Neutrophil (primary cell): ENCODE results near the gene ROBO4.

ENCODE experiments used
- H3K27ac ChIP-seq: fragments of 200-600 bp; sonication (generic); 2 replicates; pipeline ENCODE4 v1.5.1; 2016; ENCODE audit warnings: mild to moderate bottlenecking, moderate library complexity
- H3K27me3 ChIP-seq: fragments of 200-600 bp; sonication (generic); 2 replicates; pipeline ENCODE4 v1.6.0; 2016; ENCODE audit warnings: mild to moderate bottlenecking
- H3K36me3 ChIP-seq: fragments of 200-600 bp; sonication (generic); 2 replicates; pipeline ENCODE4 v1.5.1; 2017
- H3K4me1 ChIP-seq, 2 experiments: fragments of 200-600 bp in 1 of 2; sonication (generic) in 1 of 2; 1 replicate in 1 of 2; 2 replicates in 1 of 2; pipeline versions ENCODE4 v1.5.1 to v1.6.1; 2013 to 2016; ENCODE audit warnings: low read depth in 1 of 2, low read length in 1 of 2, mild to moderate bottlenecking in 1 of 2, moderate library complexity in 1 of 2; ENCODE audit not compliant: control insufficient read depth in 1 of 2, insufficient read depth in 1 of 2
- H3K4me3 ChIP-seq, 2 experiments: fragments of 200-600 bp in 1 of 2; sonication (generic) in 1 of 2; 1 replicate in 1 of 2; 2 replicates in 1 of 2; pipeline ENCODE4 v1.5.1; 2013 to 2016; ENCODE audit warnings: low read depth in 1 of 2, low read length in 1 of 2, mild to moderate bottlenecking in 1 of 2, moderate library complexity in 1 of 2
- H3K9me3 ChIP-seq: fragments of 200-600 bp; sonication (generic); 2 replicates; pipeline ENCODE4 v1.5.1; 2016
- TF ChIP-seq, protein P1 (sequence below): fragments of 200-600 bp; sonication (generic); IDR thresholded peaks from 2 replicates; pipeline ENCODE4 v1.5.1; 2016; ENCODE audit warnings: antibody characterized with exemption

The ROBO4 gene

GRCh38 chr11:124882339-124883071 is 15.2 kb downstream of the ROBO4 start:
- no peaks in the 10 kb centered on the region for H3K9me3 ChIP-seq
- no peaks in the 10 kb centered on the region for H3K36me3 ChIP-seq
- H3K27me3 ChIP-seq, result peaks cover 21% of the 10 kb centered on the region
- no peak overlapping the region for H3K27ac ChIP-seq
- no peaks in the 10 kb centered on the region for H3K4me1 ChIP-seq
- no peak overlapping the region for H3K4me3 ChIP-seq
- TF ChIP-seq, protein P1, sequence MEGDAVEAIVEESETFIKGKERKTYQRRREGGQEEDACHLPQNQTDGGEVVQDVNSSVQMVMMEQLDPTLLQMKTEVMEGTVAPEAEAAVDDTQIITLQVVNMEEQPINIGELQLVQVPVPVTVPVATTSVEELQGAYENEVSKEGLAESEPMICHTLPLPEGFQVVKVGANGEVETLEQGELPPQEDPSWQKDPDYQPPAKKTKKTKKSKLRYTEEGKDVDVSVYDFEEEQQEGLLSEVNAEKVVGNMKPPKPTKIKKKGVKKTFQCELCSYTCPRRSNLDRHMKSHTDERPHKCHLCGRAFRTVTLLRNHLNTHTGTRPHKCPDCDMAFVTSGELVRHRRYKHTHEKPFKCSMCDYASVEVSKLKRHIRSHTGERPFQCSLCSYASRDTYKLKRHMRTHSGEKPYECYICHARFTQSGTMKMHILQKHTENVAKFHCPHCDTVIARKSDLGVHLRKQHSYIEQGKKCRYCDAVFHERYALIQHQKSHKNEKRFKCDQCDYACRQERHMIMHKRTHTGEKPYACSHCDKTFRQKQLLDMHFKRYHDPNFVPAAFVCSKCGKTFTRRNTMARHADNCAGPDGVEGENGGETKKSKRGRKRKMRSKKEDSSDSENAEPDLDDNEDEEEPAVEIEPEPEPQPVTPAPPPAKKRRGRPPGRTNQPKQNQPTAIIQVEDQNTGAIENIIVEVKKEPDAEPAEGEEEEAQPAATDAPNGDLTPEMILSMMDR, result no peak

DNA sequence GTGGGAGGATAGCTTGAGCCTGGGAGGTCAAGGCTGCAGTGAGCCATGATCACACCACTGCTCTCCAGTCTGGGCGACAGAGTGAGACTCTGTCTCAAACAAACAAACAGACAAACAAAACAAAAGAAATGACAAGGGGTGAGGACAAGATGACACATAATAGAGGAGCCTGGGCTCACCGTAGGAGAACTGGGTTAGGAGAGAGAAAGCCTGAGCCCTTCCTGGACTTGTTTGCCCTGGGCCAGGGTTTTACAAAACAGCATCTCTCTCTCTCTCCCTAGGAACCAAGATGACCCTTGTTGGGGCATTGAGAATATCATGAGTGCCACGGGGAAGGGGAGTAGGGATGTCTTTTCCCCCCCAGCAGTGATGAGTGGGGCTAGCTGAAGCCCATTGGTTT is 16.7 kb downstream of the ROBO4 start:
- no peak overlapping the region for H3K4me3 ChIP-seq
- TF ChIP-seq, protein P1, result no peak
- no peak overlapping the region for H3K27ac ChIP-seq
- peaks cover 4 to 14% of the 10 kb centered on the region in 2 experiments for H3K4me1 ChIP-seq
- H3K27me3 ChIP-seq, result peaks cover 37% of the 10 kb centered on the region
- H3K9me3 ChIP-seq, result no peaks in the 10 kb centered on the region
- no peaks in the 10 kb centered on the region for H3K36me3 ChIP-seq

DNA sequence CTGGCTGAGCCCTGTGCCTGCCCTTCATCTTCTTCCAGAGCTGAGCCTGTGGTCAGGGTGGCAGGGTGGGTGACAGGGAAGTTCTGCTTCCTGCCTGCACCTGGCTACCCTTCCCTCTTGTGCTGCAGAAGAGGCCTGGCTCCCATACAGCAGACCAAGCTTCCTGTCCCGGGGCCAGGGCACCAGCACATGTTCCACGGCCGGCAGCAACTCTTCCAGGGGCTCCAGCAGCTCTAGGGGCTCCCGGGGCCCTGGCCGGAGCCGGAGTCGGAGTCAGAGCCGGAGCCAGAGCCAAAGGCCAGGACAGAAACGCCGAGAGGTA is 17.4 kb downstream of the ROBO4 start:
- Histone ChIP-seq H3K27me3 (peaks cover 44% of the 10 kb centered on the region), H3K4me1 (peaks cover 9 to 17% of the 10 kb centered on the region in 2 experiments), H3K27ac (no peak overlapping the region), H3K36me3 (no peaks in the 10 kb centered on the region), H3K9me3 (no peaks in the 10 kb centered on the region), H3K4me3 (no peak overlapping the region)
- TF ChIP-seq, protein P1, result no peak

DNA sequence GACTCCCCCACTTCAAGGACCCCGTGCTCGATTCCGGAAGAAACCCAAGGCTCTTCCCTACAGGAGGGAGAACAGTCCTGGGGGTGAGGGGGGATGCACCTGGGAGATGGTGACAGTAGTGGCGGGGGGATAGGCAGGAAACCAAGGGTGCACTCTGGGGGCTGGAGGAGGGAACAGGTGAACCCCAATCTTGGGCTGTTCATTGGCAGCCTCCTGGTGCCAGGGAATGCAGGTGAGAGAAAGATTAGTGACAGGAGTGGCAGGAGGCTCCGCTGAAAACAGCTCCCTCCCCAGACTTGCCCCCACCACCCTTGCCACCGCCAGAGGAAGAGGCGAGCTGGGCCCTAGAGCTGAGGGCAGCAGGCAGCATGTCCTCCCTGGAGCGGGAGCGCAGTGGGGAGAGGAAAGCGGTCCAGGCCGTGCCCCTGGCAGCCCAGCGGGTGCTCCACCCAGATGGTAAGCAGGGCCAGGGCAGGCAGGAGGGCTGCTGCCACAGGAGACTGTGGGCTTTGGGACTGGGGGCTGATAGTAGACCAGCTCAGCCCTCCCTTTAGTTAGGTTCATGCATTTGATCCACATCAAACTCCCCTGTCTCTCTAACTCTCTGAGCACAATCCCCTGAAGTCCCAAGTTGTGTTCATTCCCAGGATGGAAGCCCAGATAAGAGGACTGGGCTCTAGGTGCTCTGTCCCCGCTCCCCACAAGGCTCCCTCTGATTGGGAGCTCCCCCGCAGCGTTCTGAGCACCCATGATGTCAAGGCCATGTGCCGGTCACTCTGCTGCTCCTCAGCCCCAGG is 18.0 kb downstream of the ROBO4 start:
- TF ChIP-seq, protein P1, result no peak

DNA sequence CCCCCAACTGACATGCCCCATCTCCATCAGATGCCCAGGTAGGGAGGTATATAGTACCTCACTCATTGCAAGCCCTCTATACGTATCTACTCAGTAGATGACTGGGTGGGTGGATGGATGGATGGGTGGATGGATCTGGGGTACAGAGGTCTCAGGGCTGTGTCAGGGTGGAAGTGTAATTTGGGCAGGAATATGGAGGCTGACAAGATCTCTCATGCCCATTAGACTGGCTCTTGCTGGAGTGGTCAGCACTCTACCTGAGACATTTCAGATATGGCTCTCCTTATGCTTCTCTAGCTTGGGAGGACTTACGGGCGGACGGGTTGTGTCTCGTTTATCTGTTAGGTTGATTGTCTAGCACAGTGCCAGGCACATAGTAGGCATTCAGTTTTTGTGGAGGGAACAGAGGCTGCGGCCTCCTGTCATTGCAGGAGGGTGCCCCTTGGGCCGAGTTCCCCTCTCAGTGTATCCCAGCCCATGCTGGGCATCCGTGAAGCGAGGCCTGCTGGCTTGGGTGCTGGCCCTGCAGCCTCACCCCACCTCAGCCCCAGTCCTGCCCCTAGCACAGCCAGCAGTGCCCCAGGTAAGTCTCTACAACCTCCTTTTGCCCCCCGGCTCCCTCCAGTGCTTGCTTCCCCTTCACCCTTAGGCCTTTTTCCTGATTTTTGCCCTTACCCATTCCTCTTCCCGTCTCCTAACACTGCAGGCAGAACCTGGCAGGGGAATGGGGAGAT is 18.7 kb downstream of the ROBO4 start:
- TF ChIP-seq, protein P1, result no peak
- Histone ChIP-seq H3K27ac (no peak overlapping the region), H3K36me3 (no peaks in the 10 kb centered on the region), H3K27me3 (peaks cover 57% of the 10 kb centered on the region), H3K9me3 (no peaks in the 10 kb centered on the region), H3K4me3 (no peak overlapping the region), H3K4me1 (peaks cover 9 to 17% of the 10 kb centered on the region in 2 experiments)

More for the DNA sequence above, 18.0 kb downstream of the ROBO4 start:
- H3K36me3 ChIP-seq, result no peaks in the 10 kb centered on the region
- H3K4me1 ChIP-seq, result peaks cover 9 to 17% of the 10 kb centered on the region in 2 experiments
- peaks cover 49% of the 10 kb centered on the region for H3K27me3 ChIP-seq
- no peak overlapping the region for H3K27ac ChIP-seq
- H3K9me3 ChIP-seq, result no peaks in the 10 kb centered on the region
- no peak overlapping the region for H3K4me3 ChIP-seq
